ENCODE results near the gene MMP12. TPM values are rescaled to one million over a fixed set of nuclear protein-coding genes. Genes with fewer than 3 reads are reported as not detected.
"Not testable (repeated sequence)": the region's sequence is repeated elsewhere in the genome, so short reads cannot be mapped to it uniquely, and the experiment has no call there.

Gene MMP12
- 0.12 TPM in 1 of 2 replicates, not detected in the other for total RNA-seq (2014; rRNA removed; shearing (Covaris generic); ENCODE audit: low replicate concordance)

GRCh38 chr11:102874852-102875251 lies at the start of gene MMP12:
TSS of gene MMP12 (minus strand) at chr11:102874982. CDS start at chr11:102874937, 45 bp downstream.
- no peak for DNase-seq
- Histone ChIP-seq H3K4me3 (no peak within 1 kb of the TSS), H3K9me3 (no peaks in the 10 kb centered on the region), H3K27me3 (no peaks in the 10 kb centered on the region), H3K36me3 (no peaks in the 10 kb centered on the region)

- Histone ChIP-seq H3K27me3 (no peaks in the 10 kb centered on the region), H3K9me3 (no peaks in the 10 kb centered on the region), H3K4me3 (no peak overlapping the region), H3K36me3 (no peaks in the 10 kb centered on the region)
- DNase-seq: no peak
These were observed 46.9 kb upstream of the MMP12 start for GRCh38 chr11:102921587-102922220.

- Histone ChIP-seq H3K36me3 (no peaks in the 10 kb centered on the region), H3K4me3 (no peak overlapping the region), H3K9me3 (no peaks in the 10 kb centered on the region), H3K27me3 (no peaks in the 10 kb centered on the region)
- no peak for DNase-seq
These were observed 45.4 kb upstream of the MMP12 start for GRCh38 chr11:102920118-102920684.

DNA sequence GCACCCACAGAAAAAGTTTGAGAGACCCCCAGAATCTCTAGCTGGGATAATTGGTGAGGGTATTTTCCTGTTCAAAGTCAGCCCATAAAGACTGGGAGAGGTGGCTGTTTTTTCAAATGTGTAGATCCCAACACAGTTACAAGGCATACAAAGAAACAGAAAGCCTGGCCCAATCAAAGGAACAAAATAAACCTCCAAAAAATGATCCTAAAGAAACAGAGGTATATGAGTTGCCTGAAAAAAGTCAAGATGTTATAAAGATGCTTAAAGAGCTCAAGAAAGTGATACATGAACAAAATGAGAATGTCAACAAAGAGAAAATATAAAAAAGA lies 40.2 kb upstream of the MMP12 start:
- Histone ChIP-seq H3K9me3 (no peaks in the 10 kb centered on the region), H3K27me3 (no peaks in the 10 kb centered on the region), H3K36me3 (no peaks in the 10 kb centered on the region), H3K4me3 (no peak overlapping the region)
- DNase-seq: no peak

DNA sequence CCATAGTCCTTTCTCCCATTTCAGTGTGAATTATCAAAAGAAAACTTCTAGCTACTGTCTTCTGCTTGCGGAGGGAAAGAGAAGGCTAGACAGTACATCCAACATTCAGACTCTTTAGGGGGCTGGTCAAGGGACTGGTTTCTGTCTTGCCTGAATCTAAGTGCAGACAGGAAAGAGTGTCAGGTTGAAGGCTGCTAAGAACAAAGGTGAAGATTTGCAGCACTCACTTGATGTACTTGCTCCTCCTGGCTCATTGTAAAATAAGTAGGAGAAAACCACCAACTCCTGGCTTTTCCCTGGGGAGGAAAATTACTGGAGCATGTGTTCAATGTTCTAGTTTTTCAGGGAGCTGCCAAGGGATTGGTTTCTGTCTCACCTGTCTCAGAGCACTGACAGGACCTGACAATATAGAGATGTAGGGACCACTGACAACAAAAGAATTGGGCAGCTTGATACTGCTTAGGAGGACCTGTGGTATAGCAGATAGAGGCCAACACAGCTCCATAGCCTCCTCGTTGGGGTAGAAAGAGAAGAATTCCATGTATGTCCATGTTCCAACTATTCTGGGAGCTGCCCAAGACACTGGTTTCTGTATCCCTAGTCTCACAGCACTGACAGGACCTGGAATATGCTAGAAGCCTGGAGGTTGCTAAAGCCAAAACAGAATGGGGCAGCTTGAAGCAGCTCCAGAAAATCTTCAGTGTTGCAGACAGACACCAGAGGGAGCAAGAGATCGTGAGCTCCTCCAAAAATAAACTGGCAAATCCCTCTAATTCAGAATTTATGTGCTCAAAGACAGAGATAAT lies 39.7 kb upstream of the MMP12 start:
- Histone ChIP-seq H3K4me3 (no peak overlapping the region), H3K9me3 (no peaks in the 10 kb centered on the region), H3K27me3 (no peaks in the 10 kb centered on the region), H3K36me3 (no peaks in the 10 kb centered on the region)
- DNase-seq: peak; percentile 16

- no peak for DNase-seq
These were observed 37.7 kb upstream of the MMP12 start for GRCh38 chr11:102912482-102912830.

DNA sequence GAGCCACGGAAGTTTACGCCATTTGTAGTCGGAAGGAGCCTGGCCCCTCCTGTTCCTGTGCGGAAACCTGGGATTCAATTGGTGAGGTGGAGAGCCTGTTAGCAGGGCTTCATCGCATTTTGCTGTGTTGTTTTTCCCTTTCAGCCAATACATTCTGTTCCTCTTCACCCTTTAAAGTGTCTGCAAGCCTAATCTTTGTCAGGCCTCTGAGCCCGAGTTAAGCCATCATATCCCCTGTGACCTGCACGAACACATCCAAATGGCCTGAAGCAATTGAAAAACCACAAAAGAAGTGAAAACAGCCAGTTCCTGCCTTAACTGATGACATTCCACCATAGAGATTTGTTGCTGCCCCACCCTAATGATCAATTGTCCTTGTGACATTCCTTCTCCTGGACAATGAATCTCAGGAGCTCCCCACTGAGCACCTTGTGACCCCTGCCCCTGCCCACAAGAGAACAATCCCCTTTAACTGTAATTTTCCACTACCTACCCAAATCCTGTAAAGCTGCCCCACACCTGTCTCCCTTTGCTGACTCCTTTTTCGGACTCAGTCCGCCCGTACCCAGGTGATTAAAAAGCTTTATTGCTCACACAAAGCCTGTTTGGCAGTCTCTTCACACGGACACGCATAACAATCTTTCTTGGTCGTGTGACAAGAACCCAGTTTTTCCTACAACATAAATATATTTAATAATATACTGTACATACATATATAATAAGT lies 37.1 kb upstream of the MMP12 start:
- no peaks in the 10 kb centered on the region for H3K27me3 ChIP-seq
- H3K9me3 ChIP-seq: no peaks in the 10 kb centered on the region
- no peak overlapping the region for H3K4me3 ChIP-seq
- H3K36me3 ChIP-seq: no peaks in the 10 kb centered on the region
- no peak for DNase-seq

More at GRCh38 chr11:102912482-102912830, 37.7 kb upstream of the MMP12 start:
- Histone ChIP-seq H3K36me3 (no peaks in the 10 kb centered on the region), H3K27me3 (no peaks in the 10 kb centered on the region), H3K9me3 (no peaks in the 10 kb centered on the region), H3K4me3 (no peak overlapping the region)

- peak; percentile 55 for DNase-seq
- H3K9me3 ChIP-seq, H3K36me3 ChIP-seq, H3K4me3 ChIP-seq, H3K27me3 ChIP-seq: not testable (repeated sequence)
These were observed 31.1 kb upstream of the MMP12 start for GRCh38 chr11:102905848-102906247.

- not testable (repeated sequence) for H3K27me3 ChIP-seq, H3K9me3 ChIP-seq, H3K4me3 ChIP-seq, H3K36me3 ChIP-seq, DNase-seq
These were observed 29.1 kb upstream of the MMP12 start for GRCh38 chr11:102903895-102904294.

DNA sequence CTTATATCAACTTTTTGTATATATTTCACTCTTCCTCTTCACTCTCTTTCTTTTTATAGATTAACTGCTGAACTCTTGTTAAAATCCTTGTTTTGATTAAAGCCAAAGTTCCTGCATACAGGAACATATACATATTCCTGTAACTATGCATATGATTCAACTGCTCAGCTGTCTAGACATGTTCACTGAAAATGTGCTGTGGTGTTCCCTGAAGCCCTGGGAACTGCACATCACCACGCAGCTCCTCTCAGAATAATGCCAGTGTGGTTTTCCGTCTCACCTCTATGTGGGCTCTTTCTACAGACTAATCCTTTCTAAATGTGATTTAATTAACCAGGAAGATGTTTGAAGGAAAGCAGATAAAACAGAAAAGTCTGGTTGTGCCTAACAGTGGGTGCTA lies 25.6 kb upstream of the MMP12 start:
- no peak overlapping the region for H3K4me3 ChIP-seq
- H3K36me3 ChIP-seq: no peaks in the 10 kb centered on the region
- no peaks in the 10 kb centered on the region; the same call in none of the 2 replicates for H3K9me3 ChIP-seq
- no peaks in the 10 kb centered on the region for H3K27me3 ChIP-seq
- no peak for DNase-seq

- Histone ChIP-seq H3K36me3 (no peaks in the 10 kb centered on the region), H3K27me3 (no peaks in the 10 kb centered on the region), H3K9me3 (no peaks in the 10 kb centered on the region; the same call in none of the 2 replicates), H3K4me3 (no peak overlapping the region)
- no peak for DNase-seq
These were observed 17.0 kb upstream of the MMP12 start for GRCh38 chr11:102891736-102892135.

DNA sequence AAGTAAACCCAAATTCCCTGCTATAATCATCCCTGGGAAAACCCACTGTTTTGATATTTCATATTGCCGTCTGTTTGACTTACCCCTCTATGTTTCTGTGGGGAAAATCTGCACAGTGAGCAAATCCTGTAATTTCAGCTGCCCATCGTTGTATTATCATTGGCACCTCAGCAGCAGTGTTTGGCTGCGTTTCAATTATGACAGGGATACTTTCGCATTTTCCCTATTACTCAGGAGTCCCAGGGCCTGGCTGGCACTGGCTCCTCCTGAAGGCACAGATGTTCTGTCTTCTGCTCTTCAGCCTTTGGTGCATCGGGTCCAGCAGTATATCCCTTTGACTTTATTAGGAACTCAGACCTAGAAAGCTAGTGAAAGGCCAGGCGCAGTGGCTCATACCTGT lies 12.2 kb upstream of the MMP12 start:
- no peaks in the 10 kb centered on the region for H3K27me3 ChIP-seq
- H3K4me3 ChIP-seq: no peak overlapping the region
- no peaks in the 10 kb centered on the region for H3K36me3 ChIP-seq
- no peaks in the 10 kb centered on the region for H3K9me3 ChIP-seq
- DNase-seq: peak; percentile 90

DNA sequence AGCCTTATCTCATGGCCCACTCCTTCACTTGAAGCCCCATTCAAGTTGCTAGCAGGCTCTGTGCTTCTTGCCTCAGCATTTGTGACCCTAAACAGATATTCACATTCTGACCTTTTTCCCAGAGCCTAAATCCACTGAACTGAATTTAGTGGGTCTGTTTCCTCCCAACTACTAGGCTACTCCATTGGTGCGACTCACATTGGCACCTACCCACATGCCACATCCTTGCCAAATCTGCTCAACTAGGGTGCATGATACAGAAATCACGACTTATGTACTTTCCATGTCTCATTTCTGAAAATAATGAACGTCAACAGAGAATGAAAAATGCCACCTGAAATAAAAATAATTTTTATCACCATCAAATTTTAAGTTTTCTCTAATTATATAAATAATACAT lies 8.4 kb upstream of the MMP12 start:
- peak; percentile 77 for DNase-seq
- Histone ChIP-seq H3K9me3 (no peaks in the 10 kb centered on the region), H3K27me3 (no peaks in the 10 kb centered on the region), H3K4me3 (no peak overlapping the region), H3K36me3 (no peaks in the 10 kb centered on the region)

DNA sequence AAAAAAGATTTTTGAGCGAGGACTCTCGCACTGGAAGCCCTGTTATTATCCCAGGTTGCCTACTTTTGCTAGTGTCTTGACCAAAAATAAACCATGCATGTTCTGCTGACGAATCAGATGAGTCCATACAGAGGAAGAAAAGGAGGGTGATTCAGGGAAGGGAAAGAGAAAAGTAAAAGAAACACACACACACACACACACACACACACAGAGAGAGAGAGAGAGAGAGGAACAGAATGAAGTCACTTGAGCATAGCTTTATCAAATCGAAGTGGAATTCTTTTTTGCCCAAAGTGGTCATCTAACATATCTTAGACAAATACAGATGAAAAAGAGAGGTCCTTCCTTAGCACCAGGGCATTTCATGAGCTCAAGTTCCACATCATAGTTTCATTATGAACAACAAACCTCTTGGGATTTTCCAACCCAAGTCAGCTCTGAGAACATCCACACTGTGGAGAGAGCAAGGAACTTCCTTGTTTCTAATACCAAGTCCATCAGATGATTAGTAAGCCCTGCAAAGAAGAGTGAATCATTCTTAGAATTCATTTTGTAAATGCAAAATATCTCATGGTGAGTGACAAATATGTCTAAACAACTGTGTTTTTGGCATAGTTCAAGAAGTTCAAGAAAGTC lies 7.7 kb upstream of the MMP12 start:
- Histone ChIP-seq H3K27me3 (no peaks in the 10 kb centered on the region), H3K36me3 (no peaks in the 10 kb centered on the region), H3K4me3 (no peak overlapping the region), H3K9me3 (no peaks in the 10 kb centered on the region)
- DNase-seq: peak; percentile 17

- Histone ChIP-seq H3K9me3 (no peaks in the 10 kb centered on the region), H3K27me3 (no peaks in the 10 kb centered on the region), H3K4me3 (no peak overlapping the region), H3K36me3 (no peaks in the 10 kb centered on the region)
- DNase-seq: no peak
These were observed 5.0 kb upstream of the MMP12 start for GRCh38 chr11:102879801-102880200.

GRCh38 chr11:102878595-102878994 lies 3.8 kb upstream of the MMP12 start:
- no peaks in the 10 kb centered on the region for H3K27me3 ChIP-seq
- no peaks in the 10 kb centered on the region for H3K36me3 ChIP-seq
- no peak for DNase-seq
- H3K9me3 ChIP-seq: no peaks in the 10 kb centered on the region
- no peak overlapping the region for H3K4me3 ChIP-seq

Data from MG63 (cell line).